Measurements from ENCODE around the gene APOE.

- TF ChIP-seq FOXP1 (CRISPR knock-in tag; IDR thresholded peaks at IDR 0.05) (no peak), HEY1 (CRISPR knock-in tag; IDR thresholded peaks at IDR 0.05; ENCODE audit: borderline replicate concordance) (no peak), ARID1B (IDR thresholded peaks at IDR 0.05) (no peak), RFX5 (IDR thresholded peaks at IDR 0.05; ENCODE audit: low read depth, low read length) (no peak), CBX2 (IDR thresholded peaks at IDR 0.05; ENCODE audit: insufficient read depth, low read length, poor library complexity, severe bottlenecking) (no peak), STAT5B (CRISPR knock-in tag; IDR thresholded peaks at IDR 0.05) (no peak), BRCA1 (IDR thresholded peaks at IDR 0.05) (no peak), BRCA1 (CRISPR knock-in tag; IDR thresholded peaks at IDR 0.05) (no peak), ZNF589 (CRISPR knock-in tag; IDR thresholded peaks at IDR 0.05; ENCODE audit: low read depth) (no peak), EWSR1 (IDR thresholded peaks at IDR 0.05; ENCODE audit: borderline replicate concordance, low read depth, partially characterized antibody) (no peak), ZZZ3 (IDR thresholded peaks at IDR 0.05) (no peak), PRDM10 (IDR thresholded peaks at IDR 0.05; ENCODE audit: partially characterized antibody) (no peak), FOXA1 (IDR thresholded peaks at IDR 0.05; ENCODE audit: borderline replicate concordance) (no peak)
- TF ChIP-seq, protein P1, sequence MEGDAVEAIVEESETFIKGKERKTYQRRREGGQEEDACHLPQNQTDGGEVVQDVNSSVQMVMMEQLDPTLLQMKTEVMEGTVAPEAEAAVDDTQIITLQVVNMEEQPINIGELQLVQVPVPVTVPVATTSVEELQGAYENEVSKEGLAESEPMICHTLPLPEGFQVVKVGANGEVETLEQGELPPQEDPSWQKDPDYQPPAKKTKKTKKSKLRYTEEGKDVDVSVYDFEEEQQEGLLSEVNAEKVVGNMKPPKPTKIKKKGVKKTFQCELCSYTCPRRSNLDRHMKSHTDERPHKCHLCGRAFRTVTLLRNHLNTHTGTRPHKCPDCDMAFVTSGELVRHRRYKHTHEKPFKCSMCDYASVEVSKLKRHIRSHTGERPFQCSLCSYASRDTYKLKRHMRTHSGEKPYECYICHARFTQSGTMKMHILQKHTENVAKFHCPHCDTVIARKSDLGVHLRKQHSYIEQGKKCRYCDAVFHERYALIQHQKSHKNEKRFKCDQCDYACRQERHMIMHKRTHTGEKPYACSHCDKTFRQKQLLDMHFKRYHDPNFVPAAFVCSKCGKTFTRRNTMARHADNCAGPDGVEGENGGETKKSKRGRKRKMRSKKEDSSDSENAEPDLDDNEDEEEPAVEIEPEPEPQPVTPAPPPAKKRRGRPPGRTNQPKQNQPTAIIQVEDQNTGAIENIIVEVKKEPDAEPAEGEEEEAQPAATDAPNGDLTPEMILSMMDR (IDR thresholded peaks at IDR 0.05 in 2 of 3, conservative IDR thresholded peaks at IDR 0.05 in 1 of 3; ENCODE audit: insufficient read depth in 2 of 3, low read depth in 1 of 3, low read length in 3 of 3): no peak
These were observed 17.9 kb upstream of the APOE start for GRCh38 chr19:44887648-44888047.
